GM12801 (cell line): Measurements from ENCODE around the gene DMRTB1.

Experiments
- TF ChIP-seq, protein P1 (sequence below): IDR thresholded peaks from one replicate; pipeline ENCODE4 v1.5.1; 2011; ENCODE audit warnings: control low read depth; ENCODE audit not compliant: insufficient read length; ENCODE audit errors: extremely low read depth

Gene DMRTB1

DNA sequence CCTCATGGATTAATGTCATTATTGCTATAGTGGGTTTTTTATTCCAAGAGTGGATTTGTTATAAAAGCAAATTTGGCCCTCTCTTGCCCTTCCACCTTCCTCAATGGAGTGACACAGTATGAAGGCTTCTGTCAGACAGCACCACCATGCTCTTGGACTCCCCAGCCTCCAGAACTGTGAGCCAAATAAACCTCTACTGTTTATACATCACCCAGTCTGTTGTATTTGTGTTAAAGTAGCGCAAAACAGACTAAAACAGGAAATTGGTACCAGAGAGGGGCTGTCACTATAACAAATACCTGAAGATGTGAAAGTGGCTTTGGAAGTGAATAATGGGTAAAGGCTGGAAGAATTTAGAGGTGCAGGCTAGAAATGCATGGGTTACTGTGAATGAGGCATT is 38.0 kb upstream of the DMRTB1 start:
- TF ChIP-seq, protein P1, sequence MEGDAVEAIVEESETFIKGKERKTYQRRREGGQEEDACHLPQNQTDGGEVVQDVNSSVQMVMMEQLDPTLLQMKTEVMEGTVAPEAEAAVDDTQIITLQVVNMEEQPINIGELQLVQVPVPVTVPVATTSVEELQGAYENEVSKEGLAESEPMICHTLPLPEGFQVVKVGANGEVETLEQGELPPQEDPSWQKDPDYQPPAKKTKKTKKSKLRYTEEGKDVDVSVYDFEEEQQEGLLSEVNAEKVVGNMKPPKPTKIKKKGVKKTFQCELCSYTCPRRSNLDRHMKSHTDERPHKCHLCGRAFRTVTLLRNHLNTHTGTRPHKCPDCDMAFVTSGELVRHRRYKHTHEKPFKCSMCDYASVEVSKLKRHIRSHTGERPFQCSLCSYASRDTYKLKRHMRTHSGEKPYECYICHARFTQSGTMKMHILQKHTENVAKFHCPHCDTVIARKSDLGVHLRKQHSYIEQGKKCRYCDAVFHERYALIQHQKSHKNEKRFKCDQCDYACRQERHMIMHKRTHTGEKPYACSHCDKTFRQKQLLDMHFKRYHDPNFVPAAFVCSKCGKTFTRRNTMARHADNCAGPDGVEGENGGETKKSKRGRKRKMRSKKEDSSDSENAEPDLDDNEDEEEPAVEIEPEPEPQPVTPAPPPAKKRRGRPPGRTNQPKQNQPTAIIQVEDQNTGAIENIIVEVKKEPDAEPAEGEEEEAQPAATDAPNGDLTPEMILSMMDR = no peak

DNA sequence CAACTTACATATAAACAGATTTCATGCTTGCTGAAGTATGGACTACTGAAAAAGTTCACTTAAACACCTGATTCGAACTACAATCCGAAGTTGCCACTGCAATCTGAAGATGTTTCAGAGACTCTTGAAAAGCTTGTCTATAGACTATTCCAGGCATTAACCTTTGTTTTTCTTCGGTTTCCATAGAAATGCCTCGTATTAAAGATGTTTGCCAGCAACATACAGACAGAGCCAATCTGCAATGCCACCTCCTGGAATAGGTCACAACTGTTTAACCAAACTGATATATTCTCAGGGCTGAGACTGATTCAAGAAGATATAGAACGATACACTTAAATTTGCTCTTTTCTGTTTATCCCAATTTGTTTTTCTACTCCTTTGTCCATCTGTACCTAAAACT is 28.9 kb upstream of the DMRTB1 start:
- TF ChIP-seq, protein P1 = no peak

DNA sequence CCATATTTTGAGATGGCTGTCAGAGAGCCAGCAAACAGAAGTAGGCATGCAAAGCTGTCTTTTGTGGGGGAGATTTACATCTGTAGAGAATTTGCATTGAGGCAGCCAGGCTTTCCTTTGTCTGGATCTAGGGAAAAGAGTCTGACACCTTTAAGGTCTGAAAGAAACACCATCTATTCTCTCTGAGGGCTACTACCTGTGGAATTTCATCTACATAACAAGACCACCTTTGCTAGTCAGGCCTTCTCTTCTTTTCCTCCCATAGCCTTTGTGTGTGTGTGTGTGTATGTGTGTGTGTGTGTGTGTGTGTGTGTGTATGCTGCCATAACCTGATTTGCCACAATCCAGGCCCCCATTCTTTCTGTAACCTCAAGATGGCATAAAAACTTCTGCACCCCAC is 28.4 kb upstream of the DMRTB1 start:
- TF ChIP-seq, protein P1 = no peak

DNA sequence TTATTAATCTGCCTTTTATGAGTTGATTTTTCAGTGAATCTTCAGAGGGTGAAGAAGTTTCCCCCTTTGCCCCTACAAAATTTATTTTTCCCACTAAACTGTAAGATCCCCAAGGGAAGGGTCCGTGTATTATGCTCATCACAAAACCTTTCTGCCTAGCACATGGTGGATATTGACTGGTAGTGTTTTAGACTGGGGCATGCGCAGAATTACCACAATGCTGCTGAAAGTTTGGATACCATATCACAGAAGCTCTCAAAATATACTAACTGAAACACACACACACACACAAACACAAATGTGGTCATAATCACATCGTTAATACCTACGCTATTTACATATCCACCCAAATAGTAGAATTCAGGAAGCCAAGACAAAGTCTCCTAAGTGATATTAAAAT is 28.0 kb upstream of the DMRTB1 start:
- TF ChIP-seq, protein P1 = no peak

DNA sequence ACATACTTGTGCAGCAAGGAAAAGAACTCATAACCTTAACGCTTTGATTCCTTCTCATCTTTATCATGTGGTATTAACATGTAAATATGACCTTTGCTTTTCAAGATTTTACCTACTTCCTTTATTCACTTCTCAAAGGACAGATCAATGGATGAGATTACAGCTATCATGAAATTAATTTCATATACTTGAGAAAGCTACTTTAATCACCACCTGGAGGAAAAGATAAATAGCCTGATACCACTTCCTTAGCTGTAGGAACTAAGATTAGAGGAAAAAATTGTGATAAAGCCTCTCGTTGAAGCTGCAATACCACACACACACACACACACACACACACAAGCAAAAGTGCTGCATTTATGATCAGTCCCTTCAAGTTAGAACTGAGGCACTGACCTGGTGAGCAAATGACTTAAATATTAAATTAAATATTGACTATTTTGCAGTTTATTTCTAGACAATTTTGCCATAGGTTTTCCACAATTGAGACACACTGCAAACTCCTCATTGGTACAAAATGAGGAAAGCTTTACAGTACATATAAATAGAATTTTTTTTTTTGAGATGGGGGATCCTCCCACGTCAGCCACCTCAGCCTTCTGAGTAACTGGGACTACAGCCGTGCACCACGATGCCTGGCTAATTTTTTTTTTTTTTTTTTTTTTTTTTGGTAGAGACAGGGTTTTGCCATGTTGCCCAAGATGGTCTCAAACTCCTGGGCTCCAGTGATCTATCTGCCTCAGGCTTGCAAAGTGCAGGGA is 27.2 kb upstream of the DMRTB1 start:
- TF ChIP-seq, protein P1 = no peak

DNA sequence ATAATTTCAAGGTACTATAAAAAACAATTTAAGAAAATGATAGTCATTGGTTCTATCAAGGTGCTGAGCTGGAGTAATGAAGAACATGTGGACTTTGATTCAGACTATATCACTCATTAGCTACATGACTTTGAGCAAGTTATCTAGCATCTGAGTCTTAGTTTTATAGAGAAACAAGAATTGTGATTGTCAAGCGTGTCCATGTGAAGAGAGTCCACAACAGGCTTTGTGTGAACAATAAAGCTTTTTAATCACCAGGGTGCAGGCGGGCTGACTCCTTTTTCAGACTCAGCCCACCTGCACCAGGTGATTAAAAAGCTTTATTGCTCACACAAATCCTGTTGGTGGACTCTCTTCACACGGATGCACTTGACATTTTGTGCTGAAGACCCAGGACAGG is 26.6 kb upstream of the DMRTB1 start:
- TF ChIP-seq, protein P1 = no peak

DNA sequence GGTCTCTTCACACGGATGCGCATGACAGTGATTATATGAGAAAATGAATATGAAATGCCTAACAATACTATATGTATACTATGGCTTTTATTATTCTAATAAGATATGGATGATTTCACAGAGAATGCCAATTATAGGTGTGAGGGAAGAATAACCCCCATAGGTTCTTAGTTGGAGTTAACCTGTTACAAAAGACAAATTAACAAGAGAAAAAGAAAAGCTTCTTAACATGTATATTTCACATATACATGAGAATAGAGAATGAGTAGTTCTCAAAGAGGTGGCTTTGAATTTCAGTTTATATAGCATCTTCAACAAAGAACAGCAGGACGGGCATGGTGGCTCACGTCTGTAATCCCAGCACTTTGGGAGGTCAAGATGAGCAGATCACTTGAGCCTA is 24.0 kb upstream of the DMRTB1 start:
- TF ChIP-seq, protein P1 = no peak
